ENCODE results near the gene METTL23.

METTL23 gene

DNA sequence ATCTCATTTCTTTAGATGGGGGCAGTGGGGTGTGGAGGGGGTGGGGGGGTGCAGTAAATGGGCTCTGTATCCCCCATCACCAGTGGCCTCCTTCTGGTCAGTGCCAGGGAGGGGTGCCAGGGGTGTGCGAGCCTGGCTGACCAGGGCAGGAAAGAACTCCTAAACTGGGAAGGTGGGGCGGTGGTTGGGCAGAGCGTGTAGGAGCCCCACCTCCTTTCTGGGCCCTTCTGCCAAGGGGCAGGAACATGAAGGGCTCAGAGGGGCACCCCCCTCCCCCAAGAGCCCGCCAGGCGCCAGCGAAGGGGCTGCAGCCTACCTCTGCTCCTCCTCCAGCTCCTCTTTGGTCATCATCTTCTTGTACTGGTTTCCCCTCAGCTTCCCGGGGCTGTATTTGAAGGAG is 41.9 kb upstream of the METTL23 start:
- Histone ChIP-seq H3K4me1 (peaks cover 6 to 61% (median 43%) of the 10 kb centered on the region in 4 donors), H3K27me3 (no peaks in the 10 kb centered on the region)

GRCh38 chr17:76685366-76685765 is 41.3 kb upstream of the METTL23 start:
- H3K36me3 ChIP-seq = peaks cover 28 to 50% (median 40%) of the 10 kb centered on the region in 3 donors
- H3K27ac ChIP-seq = peak overlapping the region in 1 of 2 donors; percentile 89
- intact Hi-C loops (cut with DNase I; ENCODE audit: low total_unique reads) = no loop called here
- peaks cover 6 to 61% (median 46%) of the 10 kb centered on the region in 4 donors for H3K4me1 ChIP-seq
- no peak for DNase-seq
- H3K27me3 ChIP-seq = no peaks in the 10 kb centered on the region
- no peak overlapping the region for H3K4me3 ChIP-seq
- TF ChIP-seq CTCF (IDR thresholded peaks at IDR 0.05) = no peak
- H3K9me3 ChIP-seq = no peaks in the 10 kb centered on the region

More for the DNA sequence above, 41.9 kb upstream of the METTL23 start:
- Histone ChIP-seq H3K4me3 (no peak overlapping the region), H3K27ac (peak overlapping the region in 1 of 2 donors; percentile 89), H3K9me3 (no peaks in the 10 kb centered on the region), H3K36me3 (peaks cover 28 to 53% (median 42%) of the 10 kb centered on the region in 3 donors)
- intact Hi-C loops (cut with DNase I; ENCODE audit: low total_unique reads) = no loop called here
- TF ChIP-seq CTCF (IDR thresholded peaks at IDR 0.05) = no peak
- DNase-seq = no peak

DNA sequence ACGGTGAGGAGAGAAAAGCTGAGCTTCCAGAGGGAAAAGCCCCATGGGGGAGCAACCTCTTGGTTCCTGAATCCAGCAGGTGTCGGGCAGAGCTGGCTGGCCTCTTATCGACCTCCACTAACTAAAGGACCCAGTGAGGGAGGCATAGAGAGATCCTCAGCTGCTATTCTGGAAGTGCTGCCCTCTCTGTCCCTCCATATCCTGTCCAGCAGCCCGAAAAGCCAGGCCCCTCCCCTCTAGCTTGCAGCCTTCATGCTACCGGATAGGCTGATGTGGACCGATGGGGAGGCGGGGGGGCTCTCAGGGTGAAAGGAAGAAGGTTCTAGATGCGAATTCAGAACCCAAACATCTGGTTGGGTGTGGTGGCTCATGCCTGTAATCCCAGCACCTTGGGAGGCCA is 40.8 kb upstream of the METTL23 start:
- Histone ChIP-seq H3K27me3 (no peaks in the 10 kb centered on the region), H3K4me3 (no peak overlapping the region), H3K27ac (peak overlapping the region; percentile 84 to 89), H3K36me3 (peaks cover 28 to 46% (median 35%) of the 10 kb centered on the region in 3 donors), H3K4me1 (peaks cover 6 to 66% (median 49%) of the 10 kb centered on the region in 4 donors), H3K9me3 (no peaks in the 10 kb centered on the region)
- no peak for TF ChIP-seq CTCF (IDR thresholded peaks at IDR 0.05)
- intact Hi-C loops (cut with DNase I; ENCODE audit: low total_unique reads) = no loop called here
- no peak for DNase-seq

GRCh38 chr17:76686538-76687297 is 39.9 kb upstream of the METTL23 start:
- intact Hi-C loops (cut with DNase I; ENCODE audit: low total_unique reads) = no loop called here
- Histone ChIP-seq H3K4me1 (peaks cover 6 to 69% (median 48%) of the 10 kb centered on the region in 4 donors), H3K27ac (peak overlapping the region; percentile 84 to 89), H3K4me3 (no peak overlapping the region), H3K27me3 (no peaks in the 10 kb centered on the region), H3K9me3 (no peaks in the 10 kb centered on the region), H3K36me3 (peaks cover 28 to 39% (median 30%) of the 10 kb centered on the region in 3 donors)
- DNase-seq = no peak
- no peak for TF ChIP-seq CTCF (IDR thresholded peaks at IDR 0.05)

DNA sequence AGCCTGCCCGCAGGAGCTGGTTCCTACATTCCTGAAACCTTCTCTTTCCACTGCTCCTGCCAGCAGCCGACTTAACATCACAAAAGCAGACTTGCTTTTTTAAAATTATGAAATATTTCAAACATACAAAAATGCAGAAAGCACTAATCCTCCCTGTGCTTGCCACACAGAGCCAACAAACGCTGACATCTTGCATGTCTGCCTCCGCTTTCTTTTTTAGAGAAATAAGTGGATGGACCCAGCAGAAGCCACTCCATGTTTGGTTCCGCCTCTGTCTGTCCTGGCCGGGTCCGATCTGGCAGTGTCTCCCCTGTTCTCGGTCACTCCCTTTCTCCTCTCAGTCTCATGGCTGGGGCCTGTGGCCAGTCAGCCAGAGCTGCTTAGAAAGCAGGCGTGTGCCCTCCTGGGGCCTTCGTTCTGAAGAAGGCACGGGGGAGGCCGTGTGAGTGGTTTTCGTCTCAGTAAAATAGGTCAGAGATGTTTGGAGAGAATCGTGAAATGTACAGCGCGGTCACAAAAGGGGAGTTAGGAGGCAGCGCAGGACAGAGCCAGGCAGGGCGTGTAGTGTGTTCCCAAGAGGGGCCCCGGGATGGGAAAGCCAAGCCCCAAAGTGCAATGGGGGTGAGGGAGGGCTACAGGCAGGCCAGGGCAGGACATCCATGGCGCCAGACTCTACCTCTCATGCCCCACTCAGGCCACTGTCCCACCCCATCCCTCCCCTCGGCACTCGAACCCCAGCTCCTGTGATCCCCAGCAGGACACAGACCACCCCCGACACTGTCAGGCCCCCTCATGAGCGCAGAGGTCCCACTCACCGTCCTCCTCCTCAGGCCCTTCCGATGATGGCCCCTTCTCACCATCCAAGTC is 39.1 kb upstream of the METTL23 start:
- Histone ChIP-seq H3K4me1 (peaks cover 6 to 68% (median 44%) of the 10 kb centered on the region in 4 donors), H3K4me3 (peak overlapping the region in 1 of 2 donors; percentile 13), H3K27me3 (no peaks in the 10 kb centered on the region), H3K27ac (peak overlapping the region; percentile 84 to 89), H3K36me3 (peaks cover 20 to 32% (median 22%) of the 10 kb centered on the region in 3 donors), H3K9me3 (no peaks in the 10 kb centered on the region)
- no peak for TF ChIP-seq CTCF (IDR thresholded peaks at IDR 0.05)
- peak; percentile 86 to 91 for DNase-seq
- intact Hi-C loops (cut with DNase I; ENCODE audit: low total_unique reads) = no loop called here
